ENCODE data around the gene TUBG1.

Gene TUBG1

DNA sequence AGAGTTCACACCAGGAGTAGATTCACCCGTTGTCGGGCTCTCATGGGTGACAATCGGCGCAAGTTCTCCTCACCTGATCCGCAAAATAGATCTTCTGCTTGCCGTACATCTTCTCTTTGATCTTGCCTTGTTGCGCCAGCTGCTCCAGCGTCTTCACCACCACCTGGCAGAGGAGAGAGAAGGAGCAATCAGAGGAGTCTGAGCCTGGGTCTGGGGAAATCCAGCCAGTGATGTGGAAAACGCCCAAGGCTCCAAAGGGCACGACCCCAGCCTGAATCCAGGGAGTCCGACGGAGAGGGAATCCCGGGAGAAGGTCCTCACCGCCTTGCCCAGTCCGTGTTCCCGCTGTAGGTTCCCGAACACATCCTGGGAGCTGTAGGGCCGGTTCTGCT is 32.3 kb upstream of the TUBG1 start:
- peak overlapping the region; percentile 95 for H3K9ac ChIP-seq (ENCODE audit: low read length)
- H3K9me2 ChIP-seq (replicated peaks; ENCODE audit: insufficient read depth, low read length), result no peaks in the 10 kb centered on the region
- H3K27me3 ChIP-seq (replicated peaks; ENCODE audit: insufficient read depth, low read length), result no peaks in the 10 kb centered on the region
- peak overlapping the region; percentile 98; the same call in 1 of the 2 replicates for H3K27ac ChIP-seq (ENCODE audit: low read length)
- H3K79me2 ChIP-seq (ENCODE audit: low read length), result peaks cover 64% of the 10 kb centered on the region
- H4K20me1 ChIP-seq (ENCODE audit: insufficient read depth, low read length), result no peaks in the 10 kb centered on the region
- peak overlapping the region; percentile 7; the same call in 1 of the 2 replicates for H2AFZ ChIP-seq (ENCODE audit: low read length)
- peaks cover 37% of the 10 kb centered on the region for H3K4me1 ChIP-seq (ENCODE audit: low read length)
- peak; percentile 42 for DNase-seq
- H3F3A ChIP-seq (ENCODE audit: insufficient read depth, low read length), result peaks cover 40% of the 10 kb centered on the region
- TF ChIP-seq, protein P1, sequence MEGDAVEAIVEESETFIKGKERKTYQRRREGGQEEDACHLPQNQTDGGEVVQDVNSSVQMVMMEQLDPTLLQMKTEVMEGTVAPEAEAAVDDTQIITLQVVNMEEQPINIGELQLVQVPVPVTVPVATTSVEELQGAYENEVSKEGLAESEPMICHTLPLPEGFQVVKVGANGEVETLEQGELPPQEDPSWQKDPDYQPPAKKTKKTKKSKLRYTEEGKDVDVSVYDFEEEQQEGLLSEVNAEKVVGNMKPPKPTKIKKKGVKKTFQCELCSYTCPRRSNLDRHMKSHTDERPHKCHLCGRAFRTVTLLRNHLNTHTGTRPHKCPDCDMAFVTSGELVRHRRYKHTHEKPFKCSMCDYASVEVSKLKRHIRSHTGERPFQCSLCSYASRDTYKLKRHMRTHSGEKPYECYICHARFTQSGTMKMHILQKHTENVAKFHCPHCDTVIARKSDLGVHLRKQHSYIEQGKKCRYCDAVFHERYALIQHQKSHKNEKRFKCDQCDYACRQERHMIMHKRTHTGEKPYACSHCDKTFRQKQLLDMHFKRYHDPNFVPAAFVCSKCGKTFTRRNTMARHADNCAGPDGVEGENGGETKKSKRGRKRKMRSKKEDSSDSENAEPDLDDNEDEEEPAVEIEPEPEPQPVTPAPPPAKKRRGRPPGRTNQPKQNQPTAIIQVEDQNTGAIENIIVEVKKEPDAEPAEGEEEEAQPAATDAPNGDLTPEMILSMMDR (IDR thresholded peaks at IDR 0.05; ENCODE audit: low read length), result no peak
- TF ChIP-seq EZH2phosphoT487 (IDR thresholded peaks at IDR 0.05; ENCODE audit: low read length), result no peak
- no peak for TF ChIP-seq EZH2 (optimal IDR thresholded peaks at IDR 0.05; ENCODE audit: low read depth, low read length)
- no peaks in the 10 kb centered on the region for H3K9me3 ChIP-seq (replicated peaks; ENCODE audit: insufficient read depth, low read length)
- H3K36me3 ChIP-seq (replicated peaks; ENCODE audit: insufficient read depth, low read length), result peaks cover 4% of the 10 kb centered on the region; the same call in 1 of the 2 replicates
- H3K4me3 ChIP-seq (ENCODE audit: low read length), result peak overlapping the region; percentile 90
- peak overlapping the region; percentile 71 for H3K4me2 ChIP-seq (ENCODE audit: low read depth, low read length)

DNA sequence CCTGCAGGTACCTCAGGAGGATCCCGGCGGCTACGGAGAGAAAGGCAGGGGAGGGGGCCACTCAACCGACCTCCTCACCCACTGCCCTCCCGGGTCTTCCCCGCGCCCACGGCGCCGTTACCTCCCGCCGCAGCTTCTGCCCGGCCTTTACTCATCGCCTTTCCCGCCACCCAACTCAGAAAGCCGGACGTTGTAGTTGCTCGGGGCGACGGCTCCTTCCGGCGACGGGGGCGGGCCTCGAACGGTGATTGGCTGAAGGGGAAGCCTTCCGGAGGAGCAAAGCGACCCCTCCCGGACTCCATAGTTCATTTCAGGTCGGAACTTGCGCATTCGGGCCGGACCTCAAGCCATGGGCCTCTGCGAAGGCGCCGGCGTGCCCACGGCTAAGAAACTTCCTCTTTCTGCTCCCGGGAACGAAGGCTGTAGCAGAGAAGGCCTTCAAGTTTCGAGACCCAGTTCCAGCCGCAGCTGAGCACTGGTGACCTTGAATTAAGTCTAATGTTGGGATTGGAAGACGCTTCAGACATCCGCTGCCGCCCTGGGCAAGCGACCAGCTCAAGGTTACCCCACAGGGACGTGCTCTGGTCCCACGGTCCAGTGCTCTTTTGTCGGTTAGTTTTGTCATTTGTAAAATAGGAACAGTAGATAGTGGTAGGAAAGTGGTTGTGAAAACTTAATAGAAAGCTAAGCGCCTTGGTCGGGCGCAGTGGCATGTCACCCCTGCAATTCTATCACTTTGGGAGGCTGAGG is 31.8 kb upstream of the TUBG1 start, which contains the start of gene PSMC3IP:
Gene PSMC3IP, minus strand, starts transcription at position 198 of the 750 bp plus-strand sequence. Its CDS starts 43 bp downstream, at position 155.
- Histone ChIP-seq H2AFZ (ENCODE audit: low read length) (peak within 1 kb of the TSS; percentile 53), H3K9me3 (replicated peaks; ENCODE audit: insufficient read depth, low read length) (no peaks in the 10 kb centered on the region), H3K79me2 (ENCODE audit: low read length) (peaks cover 65% of the 10 kb centered on the region), H3K4me1 (ENCODE audit: low read length) (peaks cover 37% of the 10 kb centered on the region), H3K27me3 (replicated peaks; ENCODE audit: insufficient read depth, low read length) (no peaks in the 10 kb centered on the region), H3F3A (ENCODE audit: insufficient read depth, low read length) (peaks cover 40% of the 10 kb centered on the region), H3K9me2 (replicated peaks; ENCODE audit: insufficient read depth, low read length) (no peaks in the 10 kb centered on the region), H4K20me1 (ENCODE audit: insufficient read depth, low read length) (no peaks in the 10 kb centered on the region), H3K9ac (ENCODE audit: low read length) (peak within 1 kb of the TSS; percentile 95), H3K27ac (ENCODE audit: low read length) (peak within 1 kb of the TSS; percentile 98), H3K4me2 (ENCODE audit: low read depth, low read length) (peak within 1 kb of the TSS; percentile 71), H3K36me3 (replicated peaks; ENCODE audit: insufficient read depth, low read length) (peaks cover 7% of the 10 kb centered on the region; the same call in 1 of the 2 replicates), H3K4me3 (ENCODE audit: low read length) (peak within 1 kb of the TSS; percentile 90)
- TF ChIP-seq EZH2 (optimal IDR thresholded peaks at IDR 0.05; ENCODE audit: low read depth, low read length) (no peak), EZH2phosphoT487 (IDR thresholded peaks at IDR 0.05; ENCODE audit: low read length) (no peak)
- TF ChIP-seq, protein P1 (IDR thresholded peaks at IDR 0.05; ENCODE audit: low read length), result peak; percentile 41
- DNase-seq, result peak; percentile 97

DNA sequence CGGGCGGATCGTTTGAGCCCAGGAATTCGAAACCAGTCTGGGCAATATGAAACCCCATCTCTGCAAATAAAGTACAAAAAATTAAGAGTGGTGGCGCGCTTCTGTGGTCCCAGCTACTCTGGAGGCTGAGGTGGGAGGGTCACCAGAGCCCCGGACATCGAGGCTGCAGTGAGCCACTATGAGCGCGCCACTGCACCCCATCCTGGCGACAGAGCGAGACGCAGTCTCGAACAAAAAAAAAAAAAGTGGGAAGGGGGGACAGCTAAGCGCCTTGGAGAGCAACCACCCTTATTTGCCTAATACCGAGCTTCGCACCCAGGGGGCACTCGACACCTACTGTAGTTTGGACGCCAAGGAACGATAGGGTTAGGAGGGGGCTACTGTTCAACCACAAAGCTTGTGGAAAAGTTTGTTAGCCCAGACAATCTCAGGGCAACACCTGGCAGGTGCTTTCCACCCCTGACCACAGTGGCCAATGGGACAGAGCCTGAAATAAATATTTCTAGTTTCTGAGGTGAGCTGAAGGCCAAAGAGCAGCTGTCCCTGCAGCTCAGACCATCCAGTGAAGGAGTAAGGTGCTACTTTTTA is 31.1 kb upstream of the TUBG1 start:
- peak; percentile 99 for DNase-seq
- Histone ChIP-seq H3K9me2 (replicated peaks; ENCODE audit: insufficient read depth, low read length) (no peaks in the 10 kb centered on the region), H3K27me3 (replicated peaks; ENCODE audit: insufficient read depth, low read length) (no peaks in the 10 kb centered on the region), H3K36me3 (replicated peaks; ENCODE audit: insufficient read depth, low read length) (peaks cover 6% of the 10 kb centered on the region; the same call in 1 of the 2 replicates), H3K4me1 (ENCODE audit: low read length) (peaks cover 37% of the 10 kb centered on the region), H3K27ac (ENCODE audit: low read length) (peak overlapping the region; percentile 98), H3K9ac (ENCODE audit: low read length) (peak overlapping the region; percentile 95), H3K4me3 (ENCODE audit: low read length) (peak overlapping the region; percentile 90), H3F3A (ENCODE audit: insufficient read depth, low read length) (peaks cover 40% of the 10 kb centered on the region), H3K79me2 (ENCODE audit: low read length) (peaks cover 65% of the 10 kb centered on the region), H3K9me3 (replicated peaks; ENCODE audit: insufficient read depth, low read length) (no peaks in the 10 kb centered on the region), H2AFZ (ENCODE audit: low read length) (no peak overlapping the region), H4K20me1 (ENCODE audit: insufficient read depth, low read length) (no peaks in the 10 kb centered on the region), H3K4me2 (ENCODE audit: low read depth, low read length) (peak overlapping the region; percentile 71)
- TF ChIP-seq, protein P1 (IDR thresholded peaks at IDR 0.05; ENCODE audit: low read length), result peak; percentile 82
- no peak for TF ChIP-seq EZH2 (optimal IDR thresholded peaks at IDR 0.05; ENCODE audit: low read depth, low read length)
- no peak for TF ChIP-seq EZH2phosphoT487 (IDR thresholded peaks at IDR 0.05; ENCODE audit: low read length)

Measured in MM.1S (cell line).